ENCODE data around the gene WSB2.

GRCh38 chr12:118063576-118064391 lies 2.8 kb upstream of the WSB2 start:
- TF ChIP-seq EZH2 (IDR thresholded peaks at IDR 0.05; ENCODE audit: low read depth), result no peak
- TF ChIP-seq CTCF (conservative IDR thresholded peaks at IDR 0.05), result no peak
